SU-DHL-6 (cell line): ENCODE data around the gene MIF4GD.

Source experiments
- EZH2phosphoT487 ChIP-seq: fragments of 200-600 bp; sonication (generic), shearing (Covaris generic); conservative IDR thresholded peaks from 2 replicates; pipeline ENCODE4 v1.6.1; 2018; ENCODE audit warnings: mild to moderate bottlenecking, antibody characterized with exemption, low read length, moderate library complexity, mixed read lengths
- TF ChIP-seq, protein P1 (sequence below): fragments of 200-600 bp; sonication (generic); IDR thresholded peaks from one replicate; pipeline ENCODE4 v1.5.1; 2017; ENCODE audit warnings: antibody characterized with exemption, mild to moderate bottlenecking, low read length, moderate library complexity; ENCODE audit not compliant: insufficient read depth, poor library complexity, severe bottlenecking

DNA sequence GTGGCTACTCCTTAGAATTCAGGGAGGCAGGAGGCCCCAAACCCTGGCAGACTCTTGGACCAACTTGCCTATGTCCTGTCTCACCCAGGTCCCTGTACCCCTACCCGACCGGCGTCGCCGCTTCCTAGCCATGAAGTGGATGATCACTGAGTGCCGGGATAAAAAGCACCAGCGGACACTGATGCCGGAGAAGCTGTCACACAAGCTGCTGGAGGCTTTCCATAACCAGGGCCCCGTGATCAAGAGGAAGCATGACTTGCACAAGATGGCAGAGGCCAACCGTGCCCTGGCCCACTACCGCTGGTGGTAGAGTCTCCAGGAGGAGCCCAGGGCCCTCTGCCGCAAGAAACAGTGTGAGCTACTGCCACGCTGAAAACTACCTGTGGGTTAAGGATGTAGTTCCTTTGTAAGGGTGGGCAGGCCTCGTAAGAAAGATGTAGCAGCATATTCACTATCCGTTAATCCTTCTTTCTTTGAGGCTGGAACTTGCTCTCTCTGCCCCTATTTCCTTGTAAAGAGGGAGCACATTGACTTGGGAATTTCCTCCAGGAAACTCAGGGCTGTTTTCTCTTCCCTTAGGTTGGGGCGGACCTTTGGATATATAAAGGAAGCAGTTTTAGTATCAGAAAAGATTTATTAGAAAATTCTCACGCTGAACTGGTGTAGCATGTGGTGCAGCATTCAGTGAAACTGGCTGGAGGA, 5.3 kb downstream of the MIF4GD start:
- TF ChIP-seq, protein P1, sequence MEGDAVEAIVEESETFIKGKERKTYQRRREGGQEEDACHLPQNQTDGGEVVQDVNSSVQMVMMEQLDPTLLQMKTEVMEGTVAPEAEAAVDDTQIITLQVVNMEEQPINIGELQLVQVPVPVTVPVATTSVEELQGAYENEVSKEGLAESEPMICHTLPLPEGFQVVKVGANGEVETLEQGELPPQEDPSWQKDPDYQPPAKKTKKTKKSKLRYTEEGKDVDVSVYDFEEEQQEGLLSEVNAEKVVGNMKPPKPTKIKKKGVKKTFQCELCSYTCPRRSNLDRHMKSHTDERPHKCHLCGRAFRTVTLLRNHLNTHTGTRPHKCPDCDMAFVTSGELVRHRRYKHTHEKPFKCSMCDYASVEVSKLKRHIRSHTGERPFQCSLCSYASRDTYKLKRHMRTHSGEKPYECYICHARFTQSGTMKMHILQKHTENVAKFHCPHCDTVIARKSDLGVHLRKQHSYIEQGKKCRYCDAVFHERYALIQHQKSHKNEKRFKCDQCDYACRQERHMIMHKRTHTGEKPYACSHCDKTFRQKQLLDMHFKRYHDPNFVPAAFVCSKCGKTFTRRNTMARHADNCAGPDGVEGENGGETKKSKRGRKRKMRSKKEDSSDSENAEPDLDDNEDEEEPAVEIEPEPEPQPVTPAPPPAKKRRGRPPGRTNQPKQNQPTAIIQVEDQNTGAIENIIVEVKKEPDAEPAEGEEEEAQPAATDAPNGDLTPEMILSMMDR: no peak
- no peak for TF ChIP-seq EZH2phosphoT487
